NB4 (cell line): ENCODE results near the gene LRRC27.
A peak's percentile ranks its signal among the peaks of the same experiment; 100 is the strongest.
"Not testable (repeated sequence)": the region's sequence is repeated elsewhere in the genome, so short reads cannot be mapped to it uniquely, and the experiment has no call there.

ENCODE experiments used
- DNase-seq: peaks from one replicate; pipeline ENCODE4 v3.0.0; 2010; ENCODE audit warnings: low read depth
- H3K4me3 ChIP-seq: one replicate; pipeline ENCODE4 v1.5.1; 2011; ENCODE audit warnings: mild to moderate bottlenecking, low read depth, low read length, moderate library complexity
- MAX ChIP-seq: IDR thresholded peaks from 2 replicates; pipeline ENCODE4 v1.6.1; 2011; ENCODE audit warnings: low read depth, low read length
- MYC ChIP-seq: IDR thresholded peaks from 2 replicates; pipeline ENCODE4 v1.6.1; 2011; ENCODE audit warnings: low read depth, low read length
- POLR2A ChIP-seq: IDR thresholded peaks from 2 replicates; pipeline ENCODE4 v1.6.1; 2011; ENCODE audit warnings: mild to moderate bottlenecking; ENCODE audit not compliant: insufficient read length; ENCODE audit errors: extremely low read depth
- TF ChIP-seq, protein P1 (sequence below): IDR thresholded peaks from one replicate; pipeline ENCODE4 v1.5.1; 2012; ENCODE audit warnings: low read depth, low read length

LRRC27 gene

DNA sequence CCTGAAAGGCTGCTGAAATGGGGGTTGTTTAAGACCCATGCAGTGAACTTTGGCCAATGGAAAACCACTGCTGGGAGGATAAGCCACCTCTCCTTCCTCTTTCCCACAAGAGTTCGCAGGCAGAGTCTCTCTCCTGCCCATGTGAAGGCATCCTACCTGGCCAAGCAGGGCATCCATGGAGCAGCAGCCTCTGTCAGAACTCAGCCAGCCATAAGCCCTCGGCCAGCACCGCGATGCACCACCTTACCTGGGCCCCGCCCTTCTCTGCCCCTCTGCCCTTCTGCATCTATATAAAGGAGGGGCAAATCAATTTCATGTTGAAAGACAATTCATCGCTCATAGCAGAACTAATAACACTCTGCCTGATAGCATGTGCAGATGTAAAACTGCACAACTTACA lies 18.1 kb upstream of the LRRC27 start:
- no peak overlapping the region for H3K4me3 ChIP-seq
- TF ChIP-seq MYC (no peak), POLR2A (no peak), MAX (no peak)
- TF ChIP-seq, protein P1, sequence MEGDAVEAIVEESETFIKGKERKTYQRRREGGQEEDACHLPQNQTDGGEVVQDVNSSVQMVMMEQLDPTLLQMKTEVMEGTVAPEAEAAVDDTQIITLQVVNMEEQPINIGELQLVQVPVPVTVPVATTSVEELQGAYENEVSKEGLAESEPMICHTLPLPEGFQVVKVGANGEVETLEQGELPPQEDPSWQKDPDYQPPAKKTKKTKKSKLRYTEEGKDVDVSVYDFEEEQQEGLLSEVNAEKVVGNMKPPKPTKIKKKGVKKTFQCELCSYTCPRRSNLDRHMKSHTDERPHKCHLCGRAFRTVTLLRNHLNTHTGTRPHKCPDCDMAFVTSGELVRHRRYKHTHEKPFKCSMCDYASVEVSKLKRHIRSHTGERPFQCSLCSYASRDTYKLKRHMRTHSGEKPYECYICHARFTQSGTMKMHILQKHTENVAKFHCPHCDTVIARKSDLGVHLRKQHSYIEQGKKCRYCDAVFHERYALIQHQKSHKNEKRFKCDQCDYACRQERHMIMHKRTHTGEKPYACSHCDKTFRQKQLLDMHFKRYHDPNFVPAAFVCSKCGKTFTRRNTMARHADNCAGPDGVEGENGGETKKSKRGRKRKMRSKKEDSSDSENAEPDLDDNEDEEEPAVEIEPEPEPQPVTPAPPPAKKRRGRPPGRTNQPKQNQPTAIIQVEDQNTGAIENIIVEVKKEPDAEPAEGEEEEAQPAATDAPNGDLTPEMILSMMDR: no peak
- no peak for DNase-seq

DNA sequence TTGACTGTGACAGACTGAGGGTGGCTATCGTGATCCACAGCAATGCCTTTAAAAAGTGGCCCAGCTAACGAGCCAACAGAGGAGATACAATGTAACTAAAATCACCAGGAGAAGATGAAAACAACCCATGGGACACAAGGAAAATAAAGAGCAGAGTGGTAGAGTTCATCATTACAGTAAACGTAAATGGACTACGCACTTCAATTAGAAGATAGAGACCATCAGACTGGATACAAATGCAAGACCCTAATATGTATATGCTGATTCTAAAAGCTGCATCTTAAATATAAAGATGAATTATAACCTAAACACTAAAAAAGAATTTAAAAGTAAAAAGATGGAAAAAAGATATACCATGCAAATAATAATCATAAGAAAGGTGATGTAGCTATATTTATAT lies 17.7 kb upstream of the LRRC27 start:
- no peak for DNase-seq
- no peak overlapping the region for H3K4me3 ChIP-seq
- TF ChIP-seq, protein P1: no peak
- TF ChIP-seq POLR2A (no peak), MYC (no peak), MAX (no peak)

DNA sequence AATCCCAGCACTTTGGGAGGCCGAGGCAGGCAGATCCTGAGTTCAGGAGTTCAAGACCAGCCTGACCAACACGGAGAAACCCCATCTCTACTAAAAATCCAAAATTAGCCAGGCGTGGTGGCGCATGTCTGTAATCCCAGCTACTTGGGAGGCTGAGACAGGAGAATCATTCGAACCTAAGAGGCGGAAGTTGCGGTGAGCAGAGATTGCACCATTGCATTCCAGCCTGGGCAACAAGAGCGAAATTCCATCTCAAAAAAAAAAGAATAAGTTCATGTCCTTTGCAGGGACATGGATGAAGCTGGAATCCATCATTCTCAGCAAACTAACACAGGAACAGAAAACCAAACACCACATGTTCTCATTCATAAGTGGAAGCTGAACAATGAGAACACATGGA lies 17.1 kb upstream of the LRRC27 start:
- DNase-seq, H3K4me3 ChIP-seq: not testable (repeated sequence)

GRCh38 chr10:132316133-132316532 lies 15.9 kb upstream of the LRRC27 start:
- no peak overlapping the region for H3K4me3 ChIP-seq
- TF ChIP-seq MAX: no peak
- no peak for TF ChIP-seq MYC
- TF ChIP-seq POLR2A: no peak
- TF ChIP-seq, protein P1: no peak
- DNase-seq: no peak

GRCh38 chr10:132317477-132317876 lies 14.5 kb upstream of the LRRC27 start:
- H3K4me3 ChIP-seq, DNase-seq: not testable (repeated sequence)

DNA sequence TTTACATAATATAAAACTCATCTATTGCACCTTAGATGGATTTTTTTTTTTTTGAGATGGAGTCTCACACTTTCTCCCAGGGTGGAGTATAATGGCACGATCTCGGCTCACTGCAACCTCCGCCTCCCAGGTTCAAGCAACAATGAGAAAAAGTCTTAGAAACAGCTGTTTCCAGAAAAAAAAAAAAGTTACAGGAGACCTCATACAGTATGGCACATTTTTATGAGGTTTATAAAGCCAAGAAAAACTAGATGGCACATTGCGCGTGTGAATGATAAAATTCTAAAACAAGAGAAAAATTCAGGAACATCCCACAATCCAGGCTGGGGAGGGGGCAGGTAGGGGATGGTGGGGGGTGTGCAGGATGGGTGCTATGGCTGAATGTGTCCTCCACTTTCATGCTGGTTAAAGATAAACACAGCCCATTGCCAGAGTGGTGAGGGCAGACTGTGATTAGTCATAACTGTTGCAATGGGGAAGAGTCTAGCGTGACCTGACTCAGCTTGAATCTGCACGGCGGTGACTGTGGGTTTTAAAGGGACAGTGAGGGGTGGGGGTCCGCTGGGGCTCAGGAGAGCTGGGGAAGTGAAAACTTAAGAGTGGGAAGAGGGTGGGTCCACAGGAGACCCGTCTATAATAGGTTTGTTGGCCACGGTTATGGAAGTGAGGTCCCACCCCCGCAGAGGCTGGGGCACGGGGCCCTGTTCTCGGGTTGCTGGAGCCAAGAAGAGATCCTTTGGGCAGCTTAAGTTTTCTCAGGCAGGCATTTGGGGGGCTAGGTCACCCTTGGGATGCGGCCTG lies 11.9 kb upstream of the LRRC27 start:
- H3K4me3 ChIP-seq: peak overlapping the region; percentile 12
- peak; percentile 95 for DNase-seq
- TF ChIP-seq POLR2A (no peak), MAX (peak; percentile 84), MYC (peak; percentile 80)

- no peak for TF ChIP-seq MAX
- no peak for TF ChIP-seq POLR2A
- TF ChIP-seq, protein P1: no peak
- TF ChIP-seq MYC: no peak
- H3K4me3 ChIP-seq: peak overlapping the region; percentile 12
- DNase-seq: no peak
Measured at GRCh38 chr10:132320654-132321469, 11.1 kb upstream of the LRRC27 start.
